ENCODE measurements around the gene RAD51AP1.

DNA sequence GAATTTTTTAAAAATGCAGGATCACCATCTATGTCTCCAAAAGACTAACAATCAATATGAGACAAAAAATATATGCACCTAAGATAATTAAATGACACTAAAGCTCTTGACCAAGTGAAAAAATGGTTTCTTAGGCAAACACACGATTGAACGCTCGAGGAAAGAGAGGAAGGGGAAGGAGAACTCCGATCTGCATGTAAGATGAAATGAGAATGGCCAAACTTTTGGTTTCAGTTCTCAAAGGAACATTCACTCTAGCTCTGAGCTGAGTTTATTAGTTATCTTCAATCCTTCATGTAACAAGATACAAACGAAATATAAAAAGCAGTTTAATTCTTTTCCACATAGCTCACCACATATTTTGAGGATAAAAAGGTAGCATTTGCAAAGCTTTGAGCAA, 26.1 kb downstream of the RAD51AP1 start:
- TF ChIP-seq, protein P1, sequence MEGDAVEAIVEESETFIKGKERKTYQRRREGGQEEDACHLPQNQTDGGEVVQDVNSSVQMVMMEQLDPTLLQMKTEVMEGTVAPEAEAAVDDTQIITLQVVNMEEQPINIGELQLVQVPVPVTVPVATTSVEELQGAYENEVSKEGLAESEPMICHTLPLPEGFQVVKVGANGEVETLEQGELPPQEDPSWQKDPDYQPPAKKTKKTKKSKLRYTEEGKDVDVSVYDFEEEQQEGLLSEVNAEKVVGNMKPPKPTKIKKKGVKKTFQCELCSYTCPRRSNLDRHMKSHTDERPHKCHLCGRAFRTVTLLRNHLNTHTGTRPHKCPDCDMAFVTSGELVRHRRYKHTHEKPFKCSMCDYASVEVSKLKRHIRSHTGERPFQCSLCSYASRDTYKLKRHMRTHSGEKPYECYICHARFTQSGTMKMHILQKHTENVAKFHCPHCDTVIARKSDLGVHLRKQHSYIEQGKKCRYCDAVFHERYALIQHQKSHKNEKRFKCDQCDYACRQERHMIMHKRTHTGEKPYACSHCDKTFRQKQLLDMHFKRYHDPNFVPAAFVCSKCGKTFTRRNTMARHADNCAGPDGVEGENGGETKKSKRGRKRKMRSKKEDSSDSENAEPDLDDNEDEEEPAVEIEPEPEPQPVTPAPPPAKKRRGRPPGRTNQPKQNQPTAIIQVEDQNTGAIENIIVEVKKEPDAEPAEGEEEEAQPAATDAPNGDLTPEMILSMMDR (IDR thresholded peaks at IDR 0.05) = no peak
- no peak for TF ChIP-seq POLR2A (IDR thresholded peaks at IDR 0.05)

Measured in body of pancreas (tissue), 4 donors.